Measurements from ENCODE around the gene EIPR1.

EIPR1 gene

DNA sequence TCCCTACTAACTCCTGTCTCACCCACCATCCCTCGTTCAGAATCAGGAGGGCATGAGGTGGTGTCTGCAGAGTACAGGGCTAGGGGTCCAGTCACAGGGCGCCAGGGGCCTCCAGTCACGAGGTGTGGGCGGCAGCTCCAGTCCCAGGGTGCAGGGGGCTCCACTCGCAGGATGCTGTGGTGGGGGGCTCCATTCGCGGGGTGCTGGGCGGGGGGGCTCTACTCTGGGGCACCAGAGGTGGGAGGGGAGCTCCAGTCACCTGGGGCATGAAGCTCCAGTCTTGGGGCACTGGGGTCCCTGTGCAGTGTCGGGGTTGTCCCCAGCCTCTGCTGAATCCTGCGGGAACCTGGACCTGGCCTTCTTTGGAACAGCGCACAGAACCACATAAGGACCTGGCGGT, 66.0 kb downstream of the EIPR1 start:
- Histone ChIP-seq H3K18ac (ENCODE audit: low read length) (no peak overlapping the region), H4K5ac (ENCODE audit: low read length) (no peak overlapping the region), H2BK15ac (replicated peaks; ENCODE audit: low read depth) (no peak overlapping the region), H4K8ac (ENCODE audit: low read depth, low read length) (no peak overlapping the region), H3K56ac (ENCODE audit: low read length) (no peak overlapping the region), H3K27me3 (ENCODE audit: insufficient read depth, low read length, poor library complexity) (no peaks in the 10 kb centered on the region), H3K4me3 (ENCODE audit: low read length) (no peak overlapping the region), H2BK120ac (ENCODE audit: low read depth, low read length) (no peak overlapping the region), H2BK5ac (ENCODE audit: low read length) (no peak overlapping the region), H3K4me2 (ENCODE audit: low read length) (no peak overlapping the region), H3K9ac (ENCODE audit: low read length) (no peak overlapping the region), H3K4ac (ENCODE audit: low read depth, low read length) (no peak overlapping the region), H3K36me3 (ENCODE audit: control insufficient read depth, insufficient read depth, low read length) (no peaks in the 10 kb centered on the region), H2AK5ac (ENCODE audit: low read length) (no peak overlapping the region), H3K79me1 (ENCODE audit: low read length) (peaks cover 3% of the 10 kb centered on the region), H3K27ac (ENCODE audit: low read depth, low read length) (no peak overlapping the region), H3K79me2 (ENCODE audit: control insufficient read depth, insufficient read depth, low read length) (no peaks in the 10 kb centered on the region), H3K23ac (ENCODE audit: low read length) (no peak overlapping the region), H3K4me1 (ENCODE audit: control insufficient read depth, low read depth, low read length) (no peaks in the 10 kb centered on the region)
- no peak for DNase-seq
- WGBS (ENCODE audit: extremely low coverage, insufficient coverage, low lambda C conversion rate): no CpG with 5 or more reads among the region's 12 CpGs

DNA sequence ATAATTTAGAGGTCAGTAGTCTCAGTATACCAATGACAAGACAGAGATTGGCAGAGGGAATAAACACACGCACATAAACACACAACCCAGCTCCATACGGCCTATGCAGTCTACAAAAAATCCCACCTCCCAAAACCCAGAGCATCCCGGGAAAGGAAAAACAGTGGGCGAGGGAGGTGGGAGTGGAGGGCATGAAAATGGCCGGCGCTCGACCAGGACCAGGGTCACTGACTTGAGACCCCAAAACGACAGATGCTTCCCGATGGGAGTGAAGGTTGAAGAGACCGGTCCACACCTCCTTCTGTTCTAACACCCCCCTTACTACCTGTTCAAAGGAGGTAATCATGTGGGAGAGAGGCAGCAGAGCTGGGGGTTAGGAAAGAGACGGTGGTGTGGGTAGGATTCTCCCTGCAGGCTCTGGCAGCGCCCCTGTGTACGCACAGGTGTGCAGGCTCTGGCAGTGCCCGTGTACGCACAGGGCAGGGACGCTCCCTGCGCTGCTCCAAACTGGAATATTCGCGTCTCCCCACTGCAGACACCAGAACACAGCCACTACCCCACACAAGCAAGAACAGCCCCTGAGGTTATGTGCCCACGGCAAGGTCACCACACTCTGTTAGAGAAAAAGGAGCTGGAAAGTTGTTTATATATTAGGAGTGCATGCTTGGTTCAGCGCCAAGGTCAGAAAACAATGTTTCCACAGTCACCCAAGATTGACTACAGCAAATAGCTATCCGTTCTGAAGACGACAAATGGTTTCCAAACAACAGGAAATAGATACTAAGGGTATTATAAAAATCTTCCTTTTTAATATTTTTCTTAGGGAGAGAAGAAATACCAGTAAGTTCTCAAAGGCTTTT, 67.9 kb downstream of the EIPR1 start:
- H3K79me1 ChIP-seq (ENCODE audit: low read length): peaks cover 3% of the 10 kb centered on the region
- H3K4ac ChIP-seq (ENCODE audit: low read depth, low read length): no peak overlapping the region
- H2AK5ac ChIP-seq (ENCODE audit: low read length): no peak overlapping the region
- no peak overlapping the region for H2BK120ac ChIP-seq (ENCODE audit: low read depth, low read length)
- no peak overlapping the region for H4K5ac ChIP-seq (ENCODE audit: low read length)
- H3K4me3 ChIP-seq (ENCODE audit: low read length): no peak overlapping the region
- H3K27me3 ChIP-seq (ENCODE audit: insufficient read depth, low read length, poor library complexity): no peaks in the 10 kb centered on the region
- H3K27ac ChIP-seq (ENCODE audit: low read depth, low read length): no peak overlapping the region
- H3K36me3 ChIP-seq (ENCODE audit: control insufficient read depth, insufficient read depth, low read length): no peaks in the 10 kb centered on the region
- no peak overlapping the region for H2BK15ac ChIP-seq (replicated peaks; ENCODE audit: low read depth)
- H3K4me1 ChIP-seq (ENCODE audit: control insufficient read depth, low read depth, low read length): no peaks in the 10 kb centered on the region
- no CpG with 5 or more reads among the region's 23 CpGs for WGBS (ENCODE audit: extremely low coverage, insufficient coverage, low lambda C conversion rate)
- no peak for DNase-seq
- no peak overlapping the region for H3K18ac ChIP-seq (ENCODE audit: low read length)
- H3K23ac ChIP-seq (ENCODE audit: low read length): no peak overlapping the region
- H3K56ac ChIP-seq (ENCODE audit: low read length): no peak overlapping the region
- H2BK5ac ChIP-seq (ENCODE audit: low read length): no peak overlapping the region
- H4K8ac ChIP-seq (ENCODE audit: low read depth, low read length): no peak overlapping the region
- H3K9ac ChIP-seq (ENCODE audit: low read length): no peak overlapping the region
- H3K79me2 ChIP-seq (ENCODE audit: control insufficient read depth, insufficient read depth, low read length): no peaks in the 10 kb centered on the region
- no peak overlapping the region for H3K4me2 ChIP-seq (ENCODE audit: low read length)

DNA sequence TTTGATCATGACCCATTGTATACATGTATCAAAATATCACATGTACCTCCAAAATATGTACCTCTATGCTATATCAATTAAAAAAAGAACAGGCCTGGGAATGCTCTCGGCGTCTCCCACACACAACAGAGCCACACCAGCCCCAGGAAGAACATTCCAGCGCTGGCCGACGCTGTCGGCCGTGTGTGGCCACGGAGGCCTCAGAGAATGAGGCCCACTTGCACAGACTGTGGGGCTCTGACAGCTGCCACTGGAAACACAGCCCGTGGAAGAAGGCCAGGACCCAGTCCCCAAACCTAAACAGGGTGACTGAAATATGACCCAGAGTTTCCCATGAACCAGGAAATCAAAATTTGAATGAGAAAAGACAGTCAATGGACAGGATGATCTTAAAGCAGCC, 69.7 kb downstream of the EIPR1 start:
- no peaks in the 10 kb centered on the region for H3K27me3 ChIP-seq (ENCODE audit: insufficient read depth, low read length, poor library complexity)
- no peak overlapping the region for H3K4me3 ChIP-seq (ENCODE audit: low read length)
- no CpG with 5 or more reads among the region's 9 CpGs for WGBS (ENCODE audit: extremely low coverage, insufficient coverage, low lambda C conversion rate)
- no peak overlapping the region for H2AK5ac ChIP-seq (ENCODE audit: low read length)
- H3K18ac ChIP-seq (ENCODE audit: low read length): no peak overlapping the region
- peaks cover 3% of the 10 kb centered on the region for H3K79me1 ChIP-seq (ENCODE audit: low read length)
- no peaks in the 10 kb centered on the region for H3K79me2 ChIP-seq (ENCODE audit: control insufficient read depth, insufficient read depth, low read length)
- no peak for DNase-seq
- H2BK5ac ChIP-seq (ENCODE audit: low read length): no peak overlapping the region
- H4K8ac ChIP-seq (ENCODE audit: low read depth, low read length): no peak overlapping the region
- no peak overlapping the region for H3K56ac ChIP-seq (ENCODE audit: low read length)
- H2BK120ac ChIP-seq (ENCODE audit: low read depth, low read length): no peak overlapping the region
- no peaks in the 10 kb centered on the region for H3K36me3 ChIP-seq (ENCODE audit: control insufficient read depth, insufficient read depth, low read length)
- no peak overlapping the region for H3K4me2 ChIP-seq (ENCODE audit: low read length)
- H3K4me1 ChIP-seq (ENCODE audit: control insufficient read depth, low read depth, low read length): peaks cover 4% of the 10 kb centered on the region
- H3K27ac ChIP-seq (ENCODE audit: low read depth, low read length): no peak overlapping the region
- H2BK15ac ChIP-seq (replicated peaks; ENCODE audit: low read depth): no peak overlapping the region
- no peak overlapping the region for H4K5ac ChIP-seq (ENCODE audit: low read length)
- no peak overlapping the region for H3K9ac ChIP-seq (ENCODE audit: low read length)
- no peak overlapping the region for H3K4ac ChIP-seq (ENCODE audit: low read depth, low read length)
- no peak overlapping the region for H3K23ac ChIP-seq (ENCODE audit: low read length)

- H4K8ac ChIP-seq (ENCODE audit: low read depth, low read length): no peak overlapping the region
- no peak overlapping the region for H2BK120ac ChIP-seq (ENCODE audit: low read depth, low read length)
- peaks cover 3% of the 10 kb centered on the region for H3K79me1 ChIP-seq (ENCODE audit: low read length)
- H2BK15ac ChIP-seq (replicated peaks; ENCODE audit: low read depth): no peak overlapping the region
- no peak overlapping the region for H2AK5ac ChIP-seq (ENCODE audit: low read length)
- no peak for DNase-seq
- H3K4me3 ChIP-seq (ENCODE audit: low read length): no peak overlapping the region
- H3K27me3 ChIP-seq (ENCODE audit: insufficient read depth, low read length, poor library complexity): no peaks in the 10 kb centered on the region
- no peak overlapping the region for H4K5ac ChIP-seq (ENCODE audit: low read length)
- H3K23ac ChIP-seq (ENCODE audit: low read length): no peak overlapping the region
- H3K27ac ChIP-seq (ENCODE audit: low read depth, low read length): no peak overlapping the region
- H3K9ac ChIP-seq (ENCODE audit: low read length): no peak overlapping the region
- no peak overlapping the region for H3K18ac ChIP-seq (ENCODE audit: low read length)
- H3K4me2 ChIP-seq (ENCODE audit: low read length): no peak overlapping the region
- no peak overlapping the region for H2BK5ac ChIP-seq (ENCODE audit: low read length)
- no peak overlapping the region for H3K56ac ChIP-seq (ENCODE audit: low read length)
- H3K4ac ChIP-seq (ENCODE audit: low read depth, low read length): no peak overlapping the region
- no peaks in the 10 kb centered on the region for H3K36me3 ChIP-seq (ENCODE audit: control insufficient read depth, insufficient read depth, low read length)
- peaks cover 5% of the 10 kb centered on the region for H3K4me1 ChIP-seq (ENCODE audit: control insufficient read depth, low read depth, low read length)
- H3K79me2 ChIP-seq (ENCODE audit: control insufficient read depth, insufficient read depth, low read length): no peaks in the 10 kb centered on the region
- no CpG with 5 or more reads among the region's 9 CpGs for WGBS (ENCODE audit: extremely low coverage, insufficient coverage, low lambda C conversion rate)
These were observed 70.4 kb downstream of the EIPR1 start for GRCh38 chr2:3307236-3307635.

DNA sequence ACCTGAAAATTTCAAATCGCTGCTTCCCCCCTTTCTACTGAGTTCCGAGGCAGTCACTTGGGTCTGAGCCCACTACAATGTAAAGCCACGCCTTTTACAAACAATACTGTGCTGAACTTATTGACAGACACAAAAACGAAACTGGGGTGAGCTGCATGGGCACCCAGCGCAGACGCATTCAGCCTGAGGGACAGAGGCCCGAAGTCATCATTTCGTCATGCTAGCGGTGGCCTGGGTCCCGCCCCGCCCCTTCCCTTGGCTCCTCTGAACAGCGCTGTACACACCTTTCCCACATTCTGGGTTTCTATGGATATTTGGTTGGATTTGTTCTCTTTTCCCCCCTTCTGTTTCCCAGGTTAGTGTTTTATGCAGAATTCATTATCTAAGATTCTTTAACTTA, 71.7 kb downstream of the EIPR1 start:
- H4K5ac ChIP-seq (ENCODE audit: low read length): no peak overlapping the region
- no peaks in the 10 kb centered on the region for H3K27me3 ChIP-seq (ENCODE audit: insufficient read depth, low read length, poor library complexity)
- H3K79me2 ChIP-seq (ENCODE audit: control insufficient read depth, insufficient read depth, low read length): no peaks in the 10 kb centered on the region
- H3K23ac ChIP-seq (ENCODE audit: low read length): no peak overlapping the region
- H3K27ac ChIP-seq (ENCODE audit: low read depth, low read length): no peak overlapping the region
- DNase-seq: no peak
- H3K56ac ChIP-seq (ENCODE audit: low read length): no peak overlapping the region
- H3K36me3 ChIP-seq (ENCODE audit: control insufficient read depth, insufficient read depth, low read length): no peaks in the 10 kb centered on the region
- no peak overlapping the region for H2BK5ac ChIP-seq (ENCODE audit: low read length)
- no peak overlapping the region for H3K4me3 ChIP-seq (ENCODE audit: low read length)
- H3K79me1 ChIP-seq (ENCODE audit: low read length): peaks cover 3% of the 10 kb centered on the region
- H3K4ac ChIP-seq (ENCODE audit: low read depth, low read length): no peak overlapping the region
- no peak overlapping the region for H3K18ac ChIP-seq (ENCODE audit: low read length)
- H2AK5ac ChIP-seq (ENCODE audit: low read length): no peak overlapping the region
- no peak overlapping the region for H3K9ac ChIP-seq (ENCODE audit: low read length)
- no CpG with 5 or more reads among the region's 12 CpGs for WGBS (ENCODE audit: extremely low coverage, insufficient coverage, low lambda C conversion rate)
- no peak overlapping the region for H4K8ac ChIP-seq (ENCODE audit: low read depth, low read length)
- H2BK15ac ChIP-seq (replicated peaks; ENCODE audit: low read depth): no peak overlapping the region
- no peak overlapping the region for H2BK120ac ChIP-seq (ENCODE audit: low read depth, low read length)
- H3K4me2 ChIP-seq (ENCODE audit: low read length): no peak overlapping the region
- H3K4me1 ChIP-seq (ENCODE audit: control insufficient read depth, low read depth, low read length): peaks cover 5% of the 10 kb centered on the region

DNA sequence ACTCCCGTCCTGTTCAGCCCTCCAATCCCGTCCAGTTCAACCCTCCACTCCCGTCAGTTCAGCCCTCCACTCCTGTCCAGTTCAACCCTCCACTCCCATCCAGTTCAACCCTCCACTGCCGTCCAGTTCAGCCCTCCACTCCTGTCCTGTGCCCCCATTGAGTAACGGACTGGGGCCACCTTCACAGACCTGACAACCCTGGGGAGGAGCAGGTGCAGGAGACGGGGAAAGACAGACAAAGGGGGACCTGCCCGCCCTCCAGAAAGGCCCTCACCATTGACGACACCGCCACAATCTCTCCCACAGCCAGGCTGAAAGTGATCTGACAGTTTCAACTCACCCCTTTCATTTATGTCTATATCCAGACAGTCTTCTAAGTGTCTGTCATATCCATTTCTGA, 72.2 kb downstream of the EIPR1 start:
- Histone ChIP-seq H2BK5ac (ENCODE audit: low read length) (no peak overlapping the region), H3K4me2 (ENCODE audit: low read length) (no peak overlapping the region), H3K23ac (ENCODE audit: low read length) (no peak overlapping the region), H3K79me1 (ENCODE audit: low read length) (peaks cover 3% of the 10 kb centered on the region), H3K27ac (ENCODE audit: low read depth, low read length) (no peak overlapping the region), H2BK15ac (replicated peaks; ENCODE audit: low read depth) (no peak overlapping the region), H3K9ac (ENCODE audit: low read length) (no peak overlapping the region), H3K4me1 (ENCODE audit: control insufficient read depth, low read depth, low read length) (peaks cover 5% of the 10 kb centered on the region), H3K56ac (ENCODE audit: low read length) (no peak overlapping the region), H3K4me3 (ENCODE audit: low read length) (no peak overlapping the region), H3K27me3 (ENCODE audit: insufficient read depth, low read length, poor library complexity) (no peaks in the 10 kb centered on the region), H3K4ac (ENCODE audit: low read depth, low read length) (no peak overlapping the region), H2AK5ac (ENCODE audit: low read length) (no peak overlapping the region), H3K79me2 (ENCODE audit: control insufficient read depth, insufficient read depth, low read length) (no peaks in the 10 kb centered on the region), H3K18ac (ENCODE audit: low read length) (no peak overlapping the region), H4K5ac (ENCODE audit: low read length) (no peak overlapping the region), H2BK120ac (ENCODE audit: low read depth, low read length) (no peak overlapping the region), H4K8ac (ENCODE audit: low read depth, low read length) (no peak overlapping the region), H3K36me3 (ENCODE audit: control insufficient read depth, insufficient read depth, low read length) (no peaks in the 10 kb centered on the region)
- DNase-seq: no peak
- WGBS (ENCODE audit: extremely low coverage, insufficient coverage, low lambda C conversion rate): no CpG with 5 or more reads among the region's 9 CpGs

Measured in mesendoderm (in vitro differentiated cells).